GM12874 (cell line): ENCODE measurements around the gene BEGAIN.

Experiments
- CTCF ChIP-seq: IDR thresholded peaks from 2 replicates; pipeline ENCODE4 v1.5.1; 2011; ENCODE audit warnings: low read depth, mild to moderate bottlenecking, control low read depth, low read length, moderate library complexity; ENCODE audit not compliant: insufficient read depth

Gene BEGAIN

GRCh38 chr14:100576091-100577085 is 10.8 kb downstream of the BEGAIN start:
- no peak for TF ChIP-seq CTCF

- TF ChIP-seq CTCF = no peak
Observed at GRCh38 chr14:100575266-100575995, 11.8 kb downstream of the BEGAIN start.

GRCh38 chr14:100574642-100575031 is 12.6 kb downstream of the BEGAIN start:
- no peak for TF ChIP-seq CTCF

- TF ChIP-seq CTCF = no peak
Observed at GRCh38 chr14:100573757-100574641, 13.2 kb downstream of the BEGAIN start.

- no peak for TF ChIP-seq CTCF
Observed at GRCh38 chr14:100573002-100573756, 14.0 kb downstream of the BEGAIN start.

GRCh38 chr14:100572543-100572942 is 14.7 kb downstream of the BEGAIN start:
- TF ChIP-seq CTCF = no peak
